SK-N-SH treated with all-trans-retinoic acid at 6 μM for 48 hours (cell line): ENCODE measurements around the gene MAP3K7.

Experiments used
- ARNTL ChIP-seq: fragments of 450-650 bp; formaldehyde crosslinking; IDR thresholded peaks from 2 replicates; pipeline ENCODE4 v1.5.0; 2020; ENCODE audit warnings: low read depth, mild to moderate bottlenecking, moderate library complexity, borderline replicate concordance
- BACH2 ChIP-seq: fragments of 250-450 bp; sonication (Bioruptor Pico); IDR thresholded peaks from 2 replicates; pipeline ENCODE4 v1.9.0; 2021; ENCODE audit warnings: mild to moderate bottlenecking, borderline replicate concordance
- PPARA ChIP-seq: fragments of 250-450 bp; sonication (Bioruptor Pico); IDR thresholded peaks from 2 replicates; pipeline ENCODE4 v1.5.0; 2020; ENCODE audit warnings: mild to moderate bottlenecking, borderline replicate concordance
- TCF4 ChIP-seq: fragments of 250-450 bp; sonication (Bioruptor Pico); IDR thresholded peaks from 2 replicates; pipeline ENCODE4 v1.8.0; 2021; ENCODE audit warnings: mild to moderate bottlenecking, moderate library complexity, borderline replicate concordance
- ZNF70 ChIP-seq: fragments of 450-650 bp; formaldehyde crosslinking; IDR thresholded peaks from 2 replicates; pipeline ENCODE4 v1.5.0; 2020; ENCODE audit warnings: mild to moderate bottlenecking, moderate library complexity
- TF ChIP-seq, protein P1 (sequence below): fragments of 250-450 bp; sonication (Bioruptor Pico); IDR thresholded peaks from 2 replicates; pipeline ENCODE4 v1.8.0; 2020; ENCODE audit warnings: mild to moderate bottlenecking, moderate library complexity, borderline replicate concordance
- TF ChIP-seq, protein P2 (sequence below): fragments of 250-450 bp; sonication (Bioruptor Pico); IDR thresholded peaks from 2 replicates; pipeline ENCODE4 v1.8.0; 2021; ENCODE audit warnings: low read depth, mild to moderate bottlenecking, moderate library complexity, borderline replicate concordance

DNA sequence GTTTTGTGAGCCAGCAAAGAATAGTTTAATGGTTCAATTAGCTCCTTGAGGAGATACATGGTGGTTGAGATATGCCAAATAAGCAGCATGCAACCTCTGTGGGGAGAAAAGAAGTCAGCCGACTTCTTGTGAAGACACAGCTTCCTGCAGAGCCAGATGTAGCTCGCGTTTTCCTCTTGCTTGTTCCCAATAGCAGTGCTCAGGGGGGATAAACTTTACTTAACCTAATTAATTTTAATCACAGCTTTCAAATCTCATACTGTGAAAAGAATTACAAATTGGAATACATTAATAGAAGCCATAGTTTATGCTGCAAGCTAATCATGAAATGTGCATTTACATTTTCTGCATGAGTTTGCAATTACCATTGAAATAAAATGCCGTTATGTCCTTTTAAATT, 106.2 kb downstream of the MAP3K7 start:
- no peak for TF ChIP-seq BACH2 (CRISPR knock-in tag)
- no peak for TF ChIP-seq ARNTL (CRISPR knock-in tag)
- TF ChIP-seq, protein P1, sequence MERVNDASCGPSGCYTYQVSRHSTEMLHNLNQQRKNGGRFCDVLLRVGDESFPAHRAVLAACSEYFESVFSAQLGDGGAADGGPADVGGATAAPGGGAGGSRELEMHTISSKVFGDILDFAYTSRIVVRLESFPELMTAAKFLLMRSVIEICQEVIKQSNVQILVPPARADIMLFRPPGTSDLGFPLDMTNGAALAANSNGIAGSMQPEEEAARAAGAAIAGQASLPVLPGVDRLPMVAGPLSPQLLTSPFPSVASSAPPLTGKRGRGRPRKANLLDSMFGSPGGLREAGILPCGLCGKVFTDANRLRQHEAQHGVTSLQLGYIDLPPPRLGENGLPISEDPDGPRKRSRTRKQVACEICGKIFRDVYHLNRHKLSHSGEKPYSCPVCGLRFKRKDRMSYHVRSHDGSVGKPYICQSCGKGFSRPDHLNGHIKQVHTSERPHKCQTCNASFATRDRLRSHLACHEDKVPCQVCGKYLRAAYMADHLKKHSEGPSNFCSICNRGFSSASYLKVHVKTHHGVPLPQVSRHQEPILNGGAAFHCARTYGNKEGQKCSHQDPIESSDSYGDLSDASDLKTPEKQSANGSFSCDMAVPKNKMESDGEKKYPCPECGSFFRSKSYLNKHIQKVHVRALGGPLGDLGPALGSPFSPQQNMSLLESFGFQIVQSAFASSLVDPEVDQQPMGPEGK (CRISPR knock-in tag), result no peak
- no peak for TF ChIP-seq ZNF70 (CRISPR knock-in tag)
- TF ChIP-seq, protein P2, sequence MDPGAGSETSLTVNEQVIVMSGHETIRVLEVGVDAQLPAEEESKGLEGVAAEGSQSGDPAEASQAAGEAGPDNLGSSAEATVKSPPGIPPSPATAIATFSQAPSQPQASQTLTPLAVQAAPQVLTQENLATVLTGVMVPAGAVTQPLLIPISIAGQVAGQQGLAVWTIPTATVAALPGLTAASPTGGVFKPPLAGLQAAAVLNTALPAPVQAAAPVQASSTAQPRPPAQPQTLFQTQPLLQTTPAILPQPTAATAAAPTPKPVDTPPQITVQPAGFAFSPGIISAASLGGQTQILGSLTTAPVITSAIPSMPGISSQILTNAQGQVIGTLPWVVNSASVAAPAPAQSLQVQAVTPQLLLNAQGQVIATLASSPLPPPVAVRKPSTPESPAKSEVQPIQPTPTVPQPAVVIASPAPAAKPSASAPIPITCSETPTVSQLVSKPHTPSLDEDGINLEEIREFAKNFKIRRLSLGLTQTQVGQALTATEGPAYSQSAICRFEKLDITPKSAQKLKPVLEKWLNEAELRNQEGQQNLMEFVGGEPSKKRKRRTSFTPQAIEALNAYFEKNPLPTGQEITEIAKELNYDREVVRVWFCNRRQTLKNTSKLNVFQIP (CRISPR knock-in tag), result no peak
- TF ChIP-seq PPARA (CRISPR knock-in tag), result no peak
- TF ChIP-seq TCF4 (CRISPR knock-in tag), result no peak
